Measurements from ENCODE around the gene DHCR24. TPM values are rescaled to one million over a fixed set of nuclear protein-coding genes. Genes with fewer than 3 reads are reported as not detected.

Gene DHCR24
- total and polyA plus RNA-seq, 2 of the 13 experiments (the other 11 are each of a cell fraction or from before 2014, with no cell fraction given): 374 to 448 TPM

GRCh38 chr1:54865238-54866073 is 21.5 kb downstream of the DHCR24 start (continued):
- TF ChIP-seq HMG20A (CRISPR knock-in tag; IDR thresholded peaks at IDR 0.05; ENCODE audit: borderline replicate concordance) (peak; percentile 82; the same call in 1 of the 2 replicates), ZNF614 (CRISPR knock-in tag; IDR thresholded peaks at IDR 0.05; ENCODE audit: borderline replicate concordance) (peak; percentile 77), TFAP4 (IDR thresholded peaks at IDR 0.05; ENCODE audit: borderline replicate concordance, low read depth) (peak; percentile 20; the same call in 1 of the 2 replicates), IRF2 (CRISPR knock-in tag; IDR thresholded peaks at IDR 0.05) (0 out of 2 replicates have a peak, but pooled peaks have one; percentile 51), ZNF230 (CRISPR knock-in tag; IDR thresholded peaks at IDR 0.05) (no peak), SNRNP70 (IDR thresholded peaks at IDR 0.05; ENCODE audit: low read depth, low read length) (no peak), SIX1 (CRISPR knock-in tag; IDR thresholded peaks at IDR 0.05; ENCODE audit: borderline replicate concordance) (peak; percentile 32; the same call in 1 of the 2 replicates), SNAPC2 (CRISPR knock-in tag; IDR thresholded peaks at IDR 0.05) (peak; percentile 83; the same call in 1 of the 2 replicates), ZNF33A (CRISPR knock-in tag; IDR thresholded peaks at IDR 0.05; ENCODE audit: borderline replicate concordance) (no peak), ZNF280B (CRISPR knock-in tag; IDR thresholded peaks at IDR 0.05; ENCODE audit: borderline replicate concordance) (no peak), MED13 (CRISPR knock-in tag; IDR thresholded peaks at IDR 0.05) (0 out of 2 replicates have a peak, but pooled peaks have one; percentile 62), KLF16 (CRISPR knock-in tag; IDR thresholded peaks at IDR 0.05) (no peak), ZNF18 (CRISPR knock-in tag; IDR thresholded peaks at IDR 0.05; ENCODE audit: insufficient replicate concordance) (peak; percentile 61), ZNF136 (CRISPR knock-in tag; IDR thresholded peaks at IDR 0.05; ENCODE audit: low read depth) (0 out of 2 replicates have a peak, but pooled peaks have one; percentile 77), GMEB1 (CRISPR knock-in tag; IDR thresholded peaks at IDR 0.05; ENCODE audit: borderline replicate concordance) (no peak), ZFP1 (CRISPR knock-in tag; IDR thresholded peaks at IDR 0.05) (no peak), PRPF4 (IDR thresholded peaks at IDR 0.05; ENCODE audit: low read depth, low read length, poor library complexity, severe bottlenecking) (no peak), CENPX (CRISPR knock-in tag; IDR thresholded peaks at IDR 0.05) (no peak), TEF (CRISPR knock-in tag; IDR thresholded peaks at IDR 0.05) (no peak), ZNF225 (CRISPR knock-in tag; IDR thresholded peaks at IDR 0.05) (no peak), NR2F6 (IDR thresholded peaks at IDR 0.05) (peak; percentile 71), NR2F6 (CRISPR knock-in tag; IDR thresholded peaks at IDR 0.05) (peak; percentile 79)

Measured in HepG2 (cell line).